ENCODE data around the gene DYNLL2.

DNA sequence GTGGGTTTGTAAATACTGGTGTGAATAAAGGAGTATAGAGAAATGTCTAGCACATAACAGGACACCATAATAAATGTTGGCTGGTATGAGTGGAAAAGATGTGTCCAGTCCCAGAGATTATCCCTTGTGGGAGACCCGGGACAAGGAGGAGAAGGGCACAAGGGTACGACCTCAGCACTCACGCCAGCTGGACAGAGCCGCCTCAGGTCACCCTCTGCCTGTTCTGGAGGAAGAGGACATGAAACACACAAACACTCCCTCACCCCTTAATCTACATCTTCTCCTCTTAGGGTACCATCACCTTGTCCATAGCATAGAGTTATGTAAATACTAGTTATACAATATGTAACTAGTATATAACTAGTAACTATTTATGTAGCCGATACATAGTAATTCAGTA, 26.8 kb downstream of the DYNLL2 start:
- TF ChIP-seq, protein P1, sequence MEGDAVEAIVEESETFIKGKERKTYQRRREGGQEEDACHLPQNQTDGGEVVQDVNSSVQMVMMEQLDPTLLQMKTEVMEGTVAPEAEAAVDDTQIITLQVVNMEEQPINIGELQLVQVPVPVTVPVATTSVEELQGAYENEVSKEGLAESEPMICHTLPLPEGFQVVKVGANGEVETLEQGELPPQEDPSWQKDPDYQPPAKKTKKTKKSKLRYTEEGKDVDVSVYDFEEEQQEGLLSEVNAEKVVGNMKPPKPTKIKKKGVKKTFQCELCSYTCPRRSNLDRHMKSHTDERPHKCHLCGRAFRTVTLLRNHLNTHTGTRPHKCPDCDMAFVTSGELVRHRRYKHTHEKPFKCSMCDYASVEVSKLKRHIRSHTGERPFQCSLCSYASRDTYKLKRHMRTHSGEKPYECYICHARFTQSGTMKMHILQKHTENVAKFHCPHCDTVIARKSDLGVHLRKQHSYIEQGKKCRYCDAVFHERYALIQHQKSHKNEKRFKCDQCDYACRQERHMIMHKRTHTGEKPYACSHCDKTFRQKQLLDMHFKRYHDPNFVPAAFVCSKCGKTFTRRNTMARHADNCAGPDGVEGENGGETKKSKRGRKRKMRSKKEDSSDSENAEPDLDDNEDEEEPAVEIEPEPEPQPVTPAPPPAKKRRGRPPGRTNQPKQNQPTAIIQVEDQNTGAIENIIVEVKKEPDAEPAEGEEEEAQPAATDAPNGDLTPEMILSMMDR (IDR thresholded peaks at IDR 0.05): no peak
- no peak for TF ChIP-seq EP300 (IDR thresholded peaks at IDR 0.05)
- TF ChIP-seq POLR2AphosphoS5 (IDR thresholded peaks at IDR 0.05): no peak
- TF ChIP-seq POLR2A (IDR thresholded peaks at IDR 0.05): no peak
